IMR-90 (cell line): Measurements from ENCODE around the gene PARP6. TPM values are rescaled to one million over a fixed set of nuclear protein-coding genes. Genes with fewer than 3 reads are reported as not detected.

ENCODE experiments used
- ATAC-seq: fragments of 200-7000 bp; cut with Tn5 transposase; 2 replicates; pipeline ENCODE4 v1.9.1; 2020; ENCODE audit warnings: low read depth, mild to moderate bottlenecking, moderate library complexity
- BruUV-seq: library from RNA; stranded (reverse); fragments of 400-500 nt; replicated peaks from 2 replicates; lab custom pipeline; 2021; lab: Mats Ljungman, UMichigan
- CTCF ChIA-PET: fragments of 300-600 bp; formaldehyde crosslinking; extraction: SDS; loops from one replicate; lab custom pipeline; 2021; ENCODE audit warnings: antibody characterized with exemption; lab: Yijun Ruan, JAX
- POLR2A ChIA-PET: fragments of 300-600 bp; sonication (Branson Sonifier 250); formaldehyde crosslinking; loops from one replicate; lab custom pipeline; 2022; ENCODE audit warnings: antibody characterized with exemption; ENCODE audit not compliant: unreplicated experiment; lab: Charles Lee
- DNase-seq: peaks from one replicate; pipeline ENCODE4 v3.0.0; 2013
- H2AFZ ChIP-seq: replicated peaks from 2 replicates; pipeline ENCODE3; 2013; ENCODE audit warnings: low read length, mild to moderate bottlenecking; ENCODE audit not compliant: poor library complexity
- H2AK5ac ChIP-seq: 2 replicates; pipeline ENCODE4 v1.6.1; 2013; ENCODE audit warnings: low read depth, low read length, inconsistent platforms
- H2AK9ac ChIP-seq: replicated peaks from 2 replicates; pipeline ENCODE3; 2013; ENCODE audit warnings: mild to moderate bottlenecking, low read depth, low read length, moderate library complexity; ENCODE audit not compliant: poor library complexity
- H2BK120ac ChIP-seq: 2 replicates; pipeline ENCODE4 v1.6.1; 2013; ENCODE audit warnings: low read depth, low read length, inconsistent platforms
- H2BK15ac ChIP-seq: 3 replicates; pipeline ENCODE4 v1.6.1; 2013; ENCODE audit warnings: low read depth, low read length, inconsistent platforms
- H2BK20ac ChIP-seq: 2 replicates; pipeline ENCODE4 v1.6.1; 2013; ENCODE audit warnings: low read depth, mild to moderate bottlenecking, inconsistent platforms, low read length, moderate library complexity
- H2BK5ac ChIP-seq: 2 replicates; pipeline ENCODE4 v1.6.1; 2013; ENCODE audit warnings: mild to moderate bottlenecking, low read depth, low read length, inconsistent platforms; ENCODE audit not compliant: poor library complexity, severe bottlenecking
- H3K14ac ChIP-seq: replicated peaks from 2 replicates; pipeline ENCODE4 v1.6.1; 2013; ENCODE audit warnings: low read depth, low read length, inconsistent platforms
- H3K18ac ChIP-seq: 2 replicates; pipeline ENCODE4 v1.6.1; 2013; ENCODE audit warnings: low read depth, low read length, control low read depth
- H3K23ac ChIP-seq: 2 replicates; pipeline ENCODE4 v1.6.1; 2013; ENCODE audit warnings: low read depth, low read length, inconsistent platforms
- H3K27ac ChIP-seq: 2 replicates; pipeline ENCODE4 v1.5.1; 2013; ENCODE audit warnings: mild to moderate bottlenecking, control low read depth, low read length; ENCODE audit not compliant: insufficient read depth
- H3K27me3 ChIP-seq: 2 replicates; pipeline ENCODE4 v1.6.1; 2013; ENCODE audit warnings: low read length; ENCODE audit not compliant: control insufficient read depth, insufficient read depth
- H3K36me3 ChIP-seq: 2 replicates; pipeline ENCODE4 v1.6.1; 2013; ENCODE audit warnings: low read length, mixed read lengths; ENCODE audit not compliant: control insufficient read depth, insufficient read depth
- H3K4ac ChIP-seq: 2 replicates; pipeline ENCODE4 v1.6.1; 2013; ENCODE audit warnings: low read depth, low read length, inconsistent platforms
- H3K4me1 ChIP-seq: 2 replicates; pipeline ENCODE4 v1.6.1; 2013; ENCODE audit warnings: low read length, mixed read lengths; ENCODE audit not compliant: control insufficient read depth, insufficient read depth
- H3K4me2 ChIP-seq: 2 replicates; pipeline ENCODE4 v1.6.1; 2013; ENCODE audit warnings: low read depth, mild to moderate bottlenecking, control low read depth, low read length, moderate library complexity
- H3K4me3 ChIP-seq: 2 replicates; pipeline ENCODE4 v1.5.1; 2013; ENCODE audit warnings: low read depth, mild to moderate bottlenecking, control low read depth, low read length, moderate library complexity; ENCODE audit not compliant: insufficient read depth
- H3K56ac ChIP-seq: 2 replicates; pipeline ENCODE4 v1.6.1; 2013; ENCODE audit warnings: low read length, inconsistent platforms; ENCODE audit not compliant: insufficient read depth; ENCODE audit errors: extremely low read depth
- H3K79me1 ChIP-seq, 2 experiments: 2 replicates each; pipeline ENCODE4 v1.6.1; 2013; ENCODE audit warnings: low read length in 2 of 2, inconsistent platforms in 1 of 2, low read depth in 1 of 2
- H3K9ac ChIP-seq: 2 replicates; pipeline ENCODE4 v1.6.1; 2013; ENCODE audit warnings: low read depth, low read length, control low read depth
- H3K9me1 ChIP-seq: 2 replicates; pipeline ENCODE4 v1.6.1; 2013; ENCODE audit warnings: low read length, inconsistent platforms; ENCODE audit not compliant: insufficient read depth
- H3K9me3 ChIP-seq: 2 replicates; pipeline ENCODE4 v1.6.1; 2013; ENCODE audit warnings: low read length; ENCODE audit not compliant: control insufficient read depth, insufficient read depth
- H4K20me1 ChIP-seq: 2 replicates; pipeline ENCODE4 v1.6.1; 2013; ENCODE audit warnings: low read length, inconsistent platforms; ENCODE audit not compliant: insufficient read depth
- H4K5ac ChIP-seq: 2 replicates; pipeline ENCODE4 v1.6.1; 2013; ENCODE audit warnings: mild to moderate bottlenecking, low read depth, low read length, control low read depth
- H4K8ac ChIP-seq, 2 experiments: 2 replicates each; pipeline ENCODE4 v1.6.1; 2013; ENCODE audit warnings: low read depth in 2 of 2, low read length in 2 of 2, control low read depth in 1 of 2, inconsistent platforms in 1 of 2
- H4K91ac ChIP-seq: 2 replicates; pipeline ENCODE4 v1.6.1; 2013; ENCODE audit warnings: low read depth, low read length, inconsistent platforms; ENCODE audit not compliant: insufficient read depth
- RCOR1 ChIP-seq: IDR thresholded peaks from 2 replicates; pipeline ENCODE4 v1.6.1; 2012; ENCODE audit warnings: mild to moderate bottlenecking, low read length, improper control_type of control experiment; ENCODE audit not compliant: insufficient replicate concordance
- WGBS, 2 experiments: methylation state at CpG; one replicate each; pipeline versions ENCODE4 v1.1.5 to v1.1.7; 2013; ENCODE audit warnings: missing lambda C conversion rate in 2 of 2; ENCODE audit not compliant: insufficient read length in 1 of 2; ENCODE audit errors: extremely low coverage in 2 of 2; 5-methylcytosine and 5-hydroxymethylcytosine counted together
- dilution Hi-C: fragments of 300-500 bp; cut with HindIII; formaldehyde crosslinking; loops from one replicate; pipeline ENCODE4 v1.14.3; 2018; ENCODE audit warnings: low sequenced_read_pairs; ENCODE audit not compliant: unreplicated experiment
- in situ Hi-C: fragments of 300-500 bp; cut with MboI; formaldehyde crosslinking; loops from 3 replicates; pipeline ENCODE4 v1.14.3; 2019; ENCODE audit warnings: low sequenced_read_pairs, inconsistent platforms, mixed read lengths
- intact Hi-C: fragments of 100-400 bp; cut with micrococcal nuclease; formaldehyde crosslinking; loops from 2 replicates; pipeline ENCODE4 v1.10.0; 2022
- polyA plus RNA-seq, 3 experiments: library from polyadenylated mRNA; depleted of rRNA; stranded (reverse); fragments of >200 nt; gene quantifications; 2 replicates each; pipeline ENCODE4 v1.2.3, GENCODE V29; 2012; ENCODE audit warnings: low replicate concordance in 1 of 3
- total RNA-seq: library from RNA; depleted of rRNA; stranded (reverse); fragments of >200 nt; gene quantifications from 2 replicates; pipeline ENCODE4 v1.2.3, GENCODE V29; 2012

PARP6 gene
- total and polyA plus RNA-seq, 2 of the 4 experiments (the other 2 are of a cell fraction), result 13.4 to 45.1 TPM

DNA sequence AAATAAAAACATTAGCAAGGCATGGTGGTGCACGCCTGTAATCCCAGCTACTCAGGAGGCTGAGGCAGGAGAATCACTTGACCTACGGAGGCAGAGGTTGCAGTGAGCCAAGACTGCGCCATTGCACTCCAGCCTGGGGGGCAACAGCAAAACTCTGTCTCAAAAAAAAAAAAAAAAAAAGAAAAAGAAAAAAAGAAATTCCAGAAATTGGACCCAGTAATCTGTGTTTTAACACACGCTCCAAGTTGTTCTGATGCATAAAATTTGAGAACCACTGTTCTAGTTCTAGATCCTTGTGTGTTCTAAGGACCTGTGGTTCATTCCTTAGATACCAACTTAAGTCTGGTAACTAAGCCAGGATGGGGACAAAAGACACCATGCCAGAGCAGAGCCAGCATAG, 2.6 kb downstream of the PARP6 start:
- Histone ChIP-seq H3K27ac (no peak overlapping the region), H3K56ac (no peak overlapping the region), H3K14ac (no peak overlapping the region), H3K4me1 (no peaks in the 10 kb centered on the region), H3K9ac (no peak overlapping the region), H3K18ac (no peak overlapping the region), H4K20me1 (no peaks in the 10 kb centered on the region; the same call in 1 of the 2 replicates), H2AFZ (no peak overlapping the region), H2BK5ac (no peak overlapping the region), H3K23ac (0 out of 2 replicates have a peak overlapping the region, but pooled peaks have one; percentile 4), H4K8ac (no peak overlapping the region), H2BK15ac (no peak overlapping the region), H4K91ac (no peak overlapping the region), H4K5ac (no peak overlapping the region), H3K79me1 (peaks cover 25 to 32% of the 10 kb centered on the region in 2 experiments), H3K4ac (no peak overlapping the region), H3K9me1 (peaks cover 4% of the 10 kb centered on the region; the same call in 1 of the 2 replicates), H2AK5ac (no peak overlapping the region), H3K27me3 (no peaks in the 10 kb centered on the region), H3K9me3 (no peaks in the 10 kb centered on the region), H2BK20ac (no peak overlapping the region), H3K4me2 (no peak overlapping the region), H3K36me3 (peaks cover 23% of the 10 kb centered on the region), H2BK120ac (no peak overlapping the region), H2AK9ac (no peak overlapping the region), H3K4me3 (no peak overlapping the region)
- no TSS peak for BruUV-seq
- in situ Hi-C loops (no loop called here), dilution Hi-C loops (no loop called here), intact Hi-C loops (loop anchor here (5.0 kb wide), 1 partner anchor 72 kb away; the partner anchor contains the start of gene GRAMD2A)
- ChIA-PET POLR2A (no interaction called here), CTCF (interaction anchor here (0.6 kb wide), 1 partner anchor 1662 kb away, joined by 4 read pairs; no protein-coding TSS in a partner anchor)
- ATAC-seq, result no peak
- no peak for TF ChIP-seq RCOR1
- no peak for DNase-seq
- 100% methylated on average over 1 of the region's 4 CpGs; no CpG with 5 or more reads in 1 of the 2 experiments for WGBS, 2 experiments
